DMS 273 treated with DMSO at 0.1 percent for 48 hours (cell line): Measurements from ENCODE around the gene RGS6.

Source experiments
- DNase-seq: peaks from one replicate; lab custom pipeline; 2025; lab: John Stamatoyannopoulos, UW

The RGS6 gene

GRCh38 chr14:72554994-72555608 is 622.9 kb downstream of the RGS6 start:
- no peak for DNase-seq

- no peak for DNase-seq
These were observed 623.4 kb downstream of the RGS6 start for GRCh38 chr14:72555609-72556000.

GRCh38 chr14:72557671-72558070 is 625.4 kb downstream of the RGS6 start:
- DNase-seq, result no peak

GRCh38 chr14:72558721-72559120 is 626.5 kb downstream of the RGS6 start:
- DNase-seq, result no peak

- no peak for DNase-seq
These were observed 627.0 kb downstream of the RGS6 start for GRCh38 chr14:72559202-72559601.

- no peak for DNase-seq
These were observed 627.5 kb downstream of the RGS6 start for GRCh38 chr14:72559669-72560255.

- no peak for DNase-seq
These were observed 628.1 kb downstream of the RGS6 start for GRCh38 chr14:72560331-72560730.

GRCh38 chr14:72560889-72561493 is 628.8 kb downstream of the RGS6 start:
- DNase-seq, result no peak

- no peak for DNase-seq
These were observed 630.1 kb downstream of the RGS6 start for GRCh38 chr14:72562300-72562699.

GRCh38 chr14:72563676-72564075 is 631.4 kb downstream of the RGS6 start:
- no peak for DNase-seq

- DNase-seq, result no peak
These were observed 632.9 kb downstream of the RGS6 start for GRCh38 chr14:72565149-72565559.

- no peak for DNase-seq
These were observed 633.7 kb downstream of the RGS6 start for GRCh38 chr14:72565917-72566316.

- DNase-seq, result no peak
These were observed 635.0 kb downstream of the RGS6 start for GRCh38 chr14:72567226-72567625.

- DNase-seq, result no peak
These were observed 636.2 kb downstream of the RGS6 start for GRCh38 chr14:72568296-72568992.

- DNase-seq, result peak; percentile 79
These were observed 641.6 kb downstream of the RGS6 start for GRCh38 chr14:72573725-72574417.

GRCh38 chr14:72574715-72575114 is 642.5 kb downstream of the RGS6 start:
- DNase-seq, result no peak

GRCh38 chr14:72576258-72576657 is 644.0 kb downstream of the RGS6 start:
- DNase-seq, result no peak

GRCh38 chr14:72577521-72577920 is 645.3 kb downstream of the RGS6 start:
- DNase-seq, result no peak

GRCh38 chr14:72578514-72578913 is 646.3 kb downstream of the RGS6 start:
- DNase-seq, result no peak

- DNase-seq, result no peak
These were observed 650.4 kb downstream of the RGS6 start for GRCh38 chr14:72582582-72582981.

GRCh38 chr14:72583316-72584272 is 651.4 kb downstream of the RGS6 start:
- peak; percentile 45 for DNase-seq
